ENCODE results near the gene KNSTRN.
A peak's percentile ranks its signal among the peaks of the same experiment; 100 is the strongest.

Gene KNSTRN

DNA sequence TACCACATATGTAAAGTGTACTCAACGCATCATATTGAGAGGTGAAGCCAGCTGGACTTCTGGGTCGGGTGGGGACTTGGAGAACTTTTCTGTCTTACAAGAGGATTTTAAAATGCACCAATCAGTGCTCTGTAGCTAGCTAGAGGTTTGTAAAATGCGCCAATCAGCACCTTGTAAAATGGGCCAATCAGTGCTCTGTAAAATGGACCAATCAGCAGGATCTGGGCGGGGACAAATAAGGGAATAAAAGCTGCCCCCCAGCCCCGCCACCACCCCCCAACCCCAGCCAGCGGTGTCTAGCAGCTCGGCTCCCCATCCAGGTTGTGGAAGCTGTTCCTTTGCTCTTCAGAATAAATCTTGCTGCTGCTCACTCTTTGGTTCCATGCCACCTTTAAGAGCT is 16.8 kb downstream of the KNSTRN start:
- no peak for DNase-seq (ENCODE audit: low spot score)

DNA sequence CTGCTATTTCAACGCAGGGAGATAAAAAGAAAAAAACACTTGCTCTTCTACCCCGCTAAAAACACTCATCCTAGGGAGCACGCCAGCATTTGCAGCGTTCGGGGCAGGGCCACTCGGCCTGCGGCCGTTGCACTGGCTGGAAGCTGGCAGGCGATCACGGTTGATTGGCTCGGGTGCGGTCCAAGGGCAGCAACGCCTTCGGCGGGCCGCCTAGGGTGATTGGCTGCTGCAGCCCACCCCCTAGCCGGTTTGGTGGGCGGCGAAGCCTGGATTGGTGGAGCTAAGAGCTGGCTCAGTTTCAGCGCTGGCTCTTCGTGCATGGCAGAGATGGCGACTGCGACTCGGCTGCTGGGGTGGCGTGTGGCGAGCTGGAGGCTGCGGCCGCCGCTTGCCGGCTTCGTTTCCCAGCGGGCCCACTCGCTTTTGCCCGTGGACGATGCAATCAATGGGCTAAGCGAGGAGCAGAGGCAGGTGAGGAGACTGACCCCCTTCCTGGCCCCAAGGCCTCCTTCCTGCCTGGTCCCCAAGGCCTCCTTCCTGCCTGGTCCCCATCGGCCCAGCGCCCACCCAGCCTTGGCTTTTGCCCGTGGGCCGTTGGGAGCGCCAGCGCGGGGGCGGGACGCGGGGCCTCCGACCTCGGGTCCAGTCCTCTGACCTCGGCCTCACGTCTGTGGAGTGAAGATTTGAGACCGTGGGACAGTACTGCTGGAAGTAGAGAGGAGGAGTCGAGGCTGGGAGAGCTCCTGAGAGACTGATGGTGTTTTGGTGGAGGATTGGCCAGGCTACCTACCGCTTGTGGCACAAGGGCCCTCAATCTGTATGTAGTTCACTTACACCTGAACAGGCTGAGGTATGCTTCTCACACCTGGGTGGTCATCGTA is 23.2 kb downstream of the KNSTRN start, which contains the start of gene IVD:
Gene IVD, plus strand, starts transcription at position 295 of the 881 bp plus-strand sequence. Its CDS starts 33 bp downstream, at position 328.
- peak; percentile 92 for DNase-seq (ENCODE audit: low spot score)

DNA sequence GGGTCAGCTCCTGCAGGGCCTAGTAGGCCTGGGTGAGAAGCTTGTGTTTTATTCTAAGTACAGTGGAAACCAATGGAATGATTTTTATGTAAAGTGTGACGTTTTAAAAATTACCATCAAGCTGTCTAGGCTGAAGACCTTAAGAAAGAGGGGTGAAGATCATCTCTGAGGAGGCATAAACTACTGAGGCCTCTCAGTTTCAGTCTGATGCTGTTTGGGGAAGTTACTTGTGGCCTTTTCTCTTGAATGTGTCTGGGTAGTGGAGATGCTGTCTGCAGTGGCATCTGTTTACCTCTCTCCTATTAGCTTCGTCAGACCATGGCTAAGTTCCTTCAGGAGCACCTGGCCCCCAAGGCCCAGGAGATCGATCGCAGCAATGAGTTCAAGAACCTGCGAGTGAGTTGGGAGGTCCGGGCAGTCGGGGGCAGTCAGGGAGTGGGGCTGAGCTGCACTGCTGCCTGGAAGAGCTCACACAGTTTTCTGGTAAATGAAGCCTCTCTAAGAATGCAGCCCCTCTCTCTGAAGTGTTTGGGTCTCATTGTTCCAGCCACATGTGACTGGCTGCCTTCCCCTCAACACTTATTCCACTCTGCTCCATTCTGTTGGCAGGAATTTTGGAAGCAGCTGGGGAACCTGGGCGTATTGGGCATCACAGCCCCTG is 24.9 kb downstream of the KNSTRN start:
- DNase-seq (ENCODE audit: low spot score): no peak

DNA sequence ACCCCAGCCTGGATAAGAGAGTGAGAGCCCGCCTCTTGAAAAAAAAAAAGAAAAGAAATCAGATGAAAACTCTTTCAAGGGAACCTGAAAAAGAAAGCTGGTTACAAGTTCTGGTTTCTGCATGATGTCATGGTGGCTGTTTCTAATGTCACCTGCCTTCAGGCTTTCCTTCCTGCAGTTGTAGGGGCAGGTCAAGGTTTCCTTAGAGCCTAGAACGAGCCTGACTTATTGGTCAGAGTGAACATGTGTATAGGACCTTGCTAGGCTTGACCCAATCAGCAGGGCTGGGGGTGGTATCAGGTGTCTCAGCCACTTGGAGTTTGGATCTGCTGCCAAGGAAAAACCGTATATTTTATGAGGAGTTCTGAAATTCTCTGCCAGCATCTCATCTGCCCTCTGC is 26.8 kb downstream of the KNSTRN start:
- no peak for DNase-seq (ENCODE audit: low spot score)

DNA sequence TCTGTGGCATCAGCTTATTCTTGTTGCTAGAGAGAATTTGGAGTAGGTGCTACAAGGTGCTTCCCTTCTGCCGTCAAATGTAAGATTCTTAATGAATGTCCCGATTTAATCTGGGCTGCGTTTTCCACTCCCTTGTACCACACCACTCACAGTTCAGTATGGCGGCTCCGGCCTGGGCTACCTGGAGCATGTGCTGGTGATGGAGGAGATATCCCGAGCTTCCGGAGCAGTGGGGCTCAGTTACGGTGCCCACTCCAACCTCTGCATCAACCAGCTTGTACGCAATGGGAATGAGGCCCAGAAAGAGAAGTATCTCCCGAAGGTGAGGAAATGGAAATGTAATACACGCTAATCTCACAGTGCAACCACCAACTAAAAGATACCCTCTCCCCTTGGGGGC is 28.0 kb downstream of the KNSTRN start:
- no peak for DNase-seq (ENCODE audit: low spot score)

DNA sequence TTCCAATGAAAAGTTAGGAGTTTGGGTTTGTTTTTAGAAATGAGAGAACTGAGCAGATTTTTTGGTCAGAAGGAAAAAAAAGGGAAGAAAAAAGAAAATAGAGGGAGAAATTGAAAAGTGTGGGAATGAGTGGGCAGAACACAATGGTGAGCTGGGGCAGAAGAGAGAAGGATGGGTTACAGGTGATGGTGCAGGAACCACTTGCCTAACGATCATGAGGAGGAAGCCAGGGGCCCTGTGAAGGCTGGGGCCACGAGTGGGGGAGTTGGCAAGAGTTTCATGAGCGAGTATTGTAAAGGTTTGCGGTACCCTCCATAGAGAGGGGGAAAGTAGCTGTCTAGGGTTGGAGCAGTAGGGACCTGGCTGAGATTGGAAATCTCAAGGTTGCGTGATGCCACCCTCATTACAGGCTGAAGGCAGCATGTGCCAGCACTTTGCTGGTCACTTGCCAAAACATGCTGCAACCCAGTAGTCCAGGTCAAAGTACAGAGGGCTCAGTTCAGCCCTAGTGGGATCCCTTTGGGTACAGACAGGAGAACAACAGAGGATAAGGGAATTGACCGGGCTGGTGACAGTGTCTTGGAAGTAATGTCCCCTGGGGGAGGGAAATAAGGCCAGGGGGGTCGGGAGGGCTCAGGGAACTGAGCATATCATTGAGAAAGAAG is 29.7 kb downstream of the KNSTRN start:
- DNase-seq (ENCODE audit: low spot score): no peak

DNA sequence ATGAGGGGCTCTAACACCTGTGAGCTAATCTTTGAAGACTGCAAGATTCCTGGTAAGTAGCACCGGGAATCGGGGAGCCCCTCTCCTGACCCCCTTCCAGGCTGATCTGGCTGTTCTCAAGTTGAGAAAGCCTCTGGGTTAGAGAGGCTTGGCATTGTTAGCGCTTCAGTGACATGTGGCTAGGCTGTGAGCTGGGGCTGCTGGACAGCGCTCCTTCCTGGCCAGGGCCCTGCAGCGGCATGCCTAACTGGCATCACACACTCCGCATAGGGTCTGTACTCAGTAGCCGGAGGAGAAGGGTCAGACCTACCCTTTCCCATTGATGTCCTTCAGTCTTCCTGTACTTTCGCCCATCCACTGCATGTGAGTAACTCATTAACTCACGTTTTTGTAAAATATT is 30.5 kb downstream of the KNSTRN start:
- no peak for DNase-seq (ENCODE audit: low spot score)

DNA sequence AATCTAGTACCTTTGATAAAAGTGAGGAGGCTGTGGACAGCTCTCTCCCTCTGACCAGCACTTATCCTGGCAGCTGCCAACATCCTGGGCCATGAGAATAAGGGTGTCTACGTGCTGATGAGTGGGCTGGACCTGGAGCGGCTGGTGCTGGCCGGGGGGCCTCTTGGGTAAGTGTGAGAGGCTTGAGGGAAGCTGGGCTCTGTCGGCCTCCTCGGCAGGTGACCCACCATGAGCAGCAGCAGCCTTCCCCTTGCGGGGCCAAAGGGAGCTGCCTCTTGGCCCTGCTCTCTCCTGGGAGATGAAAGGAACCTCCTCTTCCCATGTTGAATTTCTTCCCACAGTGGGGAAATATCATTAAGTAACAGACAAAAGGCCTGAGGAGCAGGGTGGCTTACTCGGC is 32.3 kb downstream of the KNSTRN start:
- DNase-seq (ENCODE audit: low spot score): no peak

DNA sequence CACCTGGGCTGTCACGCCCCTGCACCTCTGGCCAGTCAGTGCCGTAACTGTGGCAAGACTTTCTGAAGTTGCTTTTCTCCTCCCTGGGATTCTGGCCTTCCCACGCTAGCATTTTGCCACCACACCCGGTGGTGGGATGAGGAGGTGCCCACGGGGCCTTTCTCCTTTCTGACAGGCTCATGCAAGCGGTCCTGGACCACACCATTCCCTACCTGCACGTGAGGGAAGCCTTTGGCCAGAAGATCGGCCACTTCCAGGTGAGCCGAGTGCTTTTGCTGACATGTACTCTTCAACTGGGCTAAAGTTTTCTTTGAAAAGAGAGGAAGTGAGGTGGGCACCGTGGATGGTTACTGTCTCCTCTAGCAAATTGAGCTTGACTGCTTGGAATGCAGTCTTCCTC is 32.7 kb downstream of the KNSTRN start:
- DNase-seq (ENCODE audit: low spot score): no peak

DNA sequence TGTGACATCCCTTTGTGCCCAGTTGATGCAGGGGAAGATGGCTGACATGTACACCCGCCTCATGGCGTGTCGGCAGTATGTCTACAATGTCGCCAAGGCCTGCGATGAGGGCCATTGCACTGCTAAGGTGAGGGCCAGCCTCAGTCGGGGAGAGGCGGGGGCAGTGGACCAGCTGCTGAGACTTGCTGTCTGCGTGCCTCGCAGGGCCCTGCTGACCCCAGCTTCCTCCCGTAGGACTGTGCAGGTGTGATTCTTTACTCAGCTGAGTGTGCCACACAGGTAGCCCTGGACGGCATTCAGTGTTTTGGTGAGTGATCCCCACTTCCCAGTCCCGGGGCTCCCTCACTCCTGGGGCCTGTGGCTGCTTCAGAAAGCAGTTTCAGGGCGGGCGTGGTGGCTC is 33.5 kb downstream of the KNSTRN start:
- DNase-seq (ENCODE audit: low spot score): no peak

DNA sequence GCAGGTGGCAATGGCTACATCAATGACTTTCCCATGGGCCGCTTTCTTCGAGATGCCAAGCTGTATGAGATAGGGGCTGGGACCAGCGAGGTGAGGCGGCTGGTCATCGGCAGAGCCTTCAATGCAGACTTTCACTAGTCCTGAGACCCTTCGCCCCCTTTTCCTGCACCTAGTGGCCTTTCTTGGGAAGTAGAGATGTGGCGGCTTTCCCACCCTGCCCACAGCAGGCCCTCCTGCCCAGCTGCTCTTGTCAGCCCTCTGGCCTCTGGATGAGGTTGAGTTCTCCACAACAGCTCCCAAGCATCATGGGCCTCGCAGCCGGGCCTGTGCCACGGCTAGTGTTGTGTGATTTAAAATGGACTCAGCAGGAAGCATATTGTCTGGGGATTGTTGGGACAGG is 35.6 kb downstream of the KNSTRN start:
- no peak for DNase-seq (ENCODE audit: low spot score)

DNA sequence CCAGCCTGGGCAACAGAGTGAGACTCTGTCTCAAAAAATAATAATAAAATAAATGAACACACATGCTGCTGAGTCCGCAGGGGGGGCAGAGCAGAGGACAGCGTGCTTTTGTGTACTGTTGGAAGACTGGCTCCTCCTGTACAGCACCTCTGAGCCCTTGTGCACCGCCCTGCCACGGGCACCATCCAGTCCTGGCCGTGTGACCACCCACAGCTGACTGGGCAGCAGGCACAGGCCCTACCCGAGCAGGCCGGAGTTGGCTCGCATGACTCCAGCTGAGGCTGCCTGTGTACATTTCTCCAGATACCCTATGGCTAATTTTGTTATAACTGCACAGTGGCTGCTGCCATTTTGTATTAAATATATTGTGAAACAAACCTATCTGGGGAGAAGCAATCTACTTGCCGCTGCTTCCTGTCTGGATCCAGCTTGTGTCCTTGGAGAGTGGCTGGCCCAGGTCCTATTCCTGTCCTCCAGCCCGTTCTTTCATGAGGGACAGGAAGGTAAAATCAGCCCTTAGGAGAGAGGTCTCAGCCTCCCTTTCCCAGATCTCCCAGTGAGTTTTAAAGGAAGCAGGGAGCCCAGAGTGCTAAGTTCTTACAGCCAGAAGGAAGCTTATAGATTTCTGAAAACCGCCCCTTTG is 37.7 kb downstream of the KNSTRN start:
- no peak for DNase-seq (ENCODE audit: low spot score)

DNA sequence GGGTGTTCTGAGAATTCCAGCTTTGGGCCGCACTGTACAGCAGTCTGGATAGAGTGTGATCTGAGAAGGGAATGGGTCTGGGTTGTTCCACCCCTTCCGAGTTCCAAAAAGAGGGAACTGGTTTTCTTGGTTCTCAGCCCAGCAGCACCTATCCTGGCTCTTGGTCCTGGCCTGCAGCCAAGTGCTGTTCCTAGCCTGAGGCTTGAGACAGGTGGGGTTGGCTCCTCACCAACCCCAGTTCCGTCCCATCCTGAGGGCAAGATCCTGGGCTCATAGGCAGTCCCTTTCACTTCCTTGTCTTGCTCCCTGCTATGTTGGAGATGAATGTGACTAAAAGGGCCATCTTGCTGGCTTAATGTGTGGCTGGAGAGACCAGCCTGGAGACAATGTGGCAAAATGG is 38.3 kb downstream of the KNSTRN start:
- no peak for DNase-seq (ENCODE audit: low spot score)

DNA sequence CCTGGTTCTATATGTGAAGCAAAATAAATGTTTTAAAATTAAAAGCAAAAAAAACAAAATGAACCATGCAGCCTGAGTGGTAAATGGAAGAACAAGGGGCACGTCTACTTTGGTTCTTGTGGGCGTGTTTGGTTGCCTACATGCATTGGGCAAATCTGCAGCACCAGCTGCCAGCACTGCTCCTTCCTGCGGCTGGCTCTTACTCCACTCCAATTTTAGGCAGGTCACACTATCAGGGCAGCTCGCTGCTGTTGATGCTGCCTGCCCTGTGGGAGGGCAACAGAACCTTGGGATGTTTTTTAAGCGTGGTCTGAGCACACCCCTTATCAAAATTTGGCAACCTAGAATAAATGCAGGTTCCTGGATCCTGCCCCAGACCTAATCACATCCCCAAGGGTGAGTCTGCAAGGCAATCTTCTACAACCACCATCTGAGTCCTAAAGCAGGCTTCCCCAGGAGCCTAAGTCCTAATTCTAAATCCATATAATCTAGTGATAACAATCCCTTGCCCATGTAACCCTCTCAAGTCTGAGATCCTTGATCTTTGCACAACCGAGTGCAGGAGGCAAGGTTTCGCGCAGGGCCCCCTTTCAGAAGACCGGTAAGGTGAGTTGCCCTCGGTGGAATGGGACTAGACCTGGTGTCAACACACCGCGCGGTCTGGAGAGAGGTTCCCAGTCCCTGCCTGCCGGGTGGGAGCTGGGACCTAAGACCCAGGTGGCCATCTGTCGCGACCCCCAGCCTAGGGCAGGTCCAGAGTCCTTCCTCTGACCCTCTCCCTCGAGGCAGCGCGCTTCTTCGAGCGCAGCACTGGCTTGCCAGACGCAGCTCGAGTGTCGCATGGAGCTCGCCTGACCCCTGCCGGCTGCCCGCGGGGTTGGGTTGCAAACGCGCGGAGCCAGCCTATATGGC is 39.0 kb downstream of the KNSTRN start:
- peak; percentile 77 for DNase-seq (ENCODE audit: low spot score)

DNA sequence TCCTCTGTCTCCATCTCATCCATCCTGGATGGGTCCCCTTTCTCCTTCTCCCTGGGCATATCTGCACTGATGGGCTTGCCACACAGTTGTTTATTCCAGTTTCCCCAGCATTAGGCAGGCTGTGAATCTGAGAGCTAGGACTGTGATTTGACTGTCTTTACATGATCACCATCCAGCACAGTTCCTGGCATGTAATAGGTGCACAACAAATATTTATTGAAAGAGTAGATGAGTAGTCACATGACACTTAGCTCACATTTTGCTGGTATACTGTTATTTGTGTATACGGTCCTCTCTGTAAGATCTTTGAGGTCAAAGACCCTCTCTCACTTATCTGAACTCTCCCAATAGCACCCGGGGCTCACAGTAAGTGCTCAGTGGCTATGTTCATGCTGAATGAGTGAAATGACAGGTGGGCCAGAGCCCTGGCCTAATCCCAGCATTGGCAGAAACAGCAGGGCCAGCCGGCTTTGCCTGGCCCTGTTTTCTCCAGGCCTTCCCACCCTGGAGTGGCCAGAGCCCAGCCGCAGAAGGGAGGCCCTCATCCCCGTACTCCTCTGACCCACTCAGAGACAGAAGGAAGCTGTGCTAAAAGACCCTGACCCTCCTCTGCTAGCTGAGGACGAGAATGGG is 42.1 kb downstream of the KNSTRN start:
- DNase-seq (ENCODE audit: low spot score): no peak

DNA sequence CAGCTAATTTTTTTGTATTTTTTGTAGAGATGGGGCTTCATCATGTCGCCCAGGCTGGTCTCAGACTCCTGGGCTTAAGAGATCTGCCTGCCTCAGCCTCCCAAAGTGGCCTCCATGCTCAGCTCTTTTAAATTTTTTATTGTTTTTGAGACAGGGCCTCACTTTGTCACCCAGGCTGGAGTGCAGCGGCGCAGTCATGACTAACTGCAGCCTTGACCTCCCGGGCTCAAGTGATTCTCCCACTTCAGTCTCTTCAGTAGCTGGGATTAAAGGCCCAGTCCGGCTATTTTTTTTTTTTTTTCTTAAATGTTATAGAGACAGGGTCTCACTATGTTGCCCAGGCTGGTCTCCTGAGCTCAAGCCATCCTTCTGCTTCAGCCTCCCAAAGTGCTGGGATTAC is 43.2 kb downstream of the KNSTRN start:
- DNase-seq (ENCODE audit: low spot score): no peak

DNA sequence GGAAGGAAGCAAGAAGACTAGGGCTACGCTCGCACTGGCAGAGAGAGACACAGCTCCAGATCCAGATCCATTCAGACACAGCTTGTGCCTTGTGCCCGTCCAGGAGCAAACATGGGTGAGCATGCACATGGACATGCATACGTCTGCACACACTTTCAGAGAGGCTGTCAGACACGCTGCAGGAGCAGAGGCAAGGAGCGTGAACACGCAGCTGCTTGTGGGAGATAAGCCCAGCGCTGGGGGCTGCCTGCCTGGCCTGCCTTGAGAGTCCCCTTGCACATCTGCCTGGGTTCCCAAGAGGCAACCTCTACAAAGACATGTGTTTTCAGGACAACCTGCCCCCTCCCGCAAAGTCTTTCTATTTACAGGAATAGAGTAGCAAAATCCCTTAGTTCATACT is 44.7 kb downstream of the KNSTRN start:
- DNase-seq (ENCODE audit: low spot score): no peak

DNA sequence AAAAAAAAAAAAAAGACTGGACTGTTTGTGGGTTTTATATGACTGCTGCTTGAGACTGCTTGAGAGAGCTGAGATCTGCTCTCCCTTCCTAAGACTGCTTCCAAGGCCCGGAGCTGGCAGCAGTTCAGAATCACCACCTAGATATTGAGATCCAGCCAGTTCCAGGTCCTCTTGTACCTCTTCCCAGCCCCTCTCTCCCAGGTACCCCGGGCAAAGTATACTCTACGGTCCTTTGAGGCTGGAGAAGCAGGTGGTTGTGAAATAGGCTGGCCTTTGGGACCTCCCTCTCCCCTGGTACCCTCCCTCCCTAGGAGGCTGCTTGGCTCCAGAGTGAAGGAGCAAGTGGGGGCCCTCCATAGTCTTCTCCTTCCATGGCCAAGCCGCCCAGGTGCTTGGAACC is 45.7 kb downstream of the KNSTRN start:
- DNase-seq (ENCODE audit: low spot score): no peak

DNA sequence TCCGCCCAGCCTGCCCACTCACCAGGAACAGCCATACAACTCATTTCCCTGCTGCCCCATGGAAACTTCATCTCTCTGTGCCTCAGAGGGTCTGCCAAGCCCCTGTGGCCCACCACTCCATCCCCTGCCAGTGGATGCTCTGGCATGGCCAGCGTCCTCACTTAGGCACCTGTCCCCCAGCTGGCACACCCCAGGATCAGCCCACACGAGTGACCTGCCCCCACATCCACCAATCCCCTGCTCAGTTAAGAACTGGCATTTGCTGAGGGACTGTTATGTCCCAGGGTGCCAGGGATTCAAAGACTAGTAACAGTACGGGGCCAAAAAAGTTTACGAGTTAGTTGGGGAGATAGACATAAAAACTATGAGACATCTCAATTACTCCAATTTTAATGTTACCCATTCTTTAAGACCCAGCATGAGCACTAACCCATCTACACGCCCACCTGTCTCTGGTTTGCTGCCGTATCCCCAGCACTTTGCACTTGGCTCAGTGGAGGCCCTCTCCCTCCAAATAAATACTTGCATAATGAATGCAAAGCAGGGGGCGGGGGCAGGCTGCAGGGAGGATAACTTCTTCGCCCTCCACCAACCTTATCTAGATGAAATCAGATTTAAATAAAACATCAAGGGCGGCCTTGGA is 46.7 kb downstream of the KNSTRN start:
- no peak for DNase-seq (ENCODE audit: low spot score)

DNA sequence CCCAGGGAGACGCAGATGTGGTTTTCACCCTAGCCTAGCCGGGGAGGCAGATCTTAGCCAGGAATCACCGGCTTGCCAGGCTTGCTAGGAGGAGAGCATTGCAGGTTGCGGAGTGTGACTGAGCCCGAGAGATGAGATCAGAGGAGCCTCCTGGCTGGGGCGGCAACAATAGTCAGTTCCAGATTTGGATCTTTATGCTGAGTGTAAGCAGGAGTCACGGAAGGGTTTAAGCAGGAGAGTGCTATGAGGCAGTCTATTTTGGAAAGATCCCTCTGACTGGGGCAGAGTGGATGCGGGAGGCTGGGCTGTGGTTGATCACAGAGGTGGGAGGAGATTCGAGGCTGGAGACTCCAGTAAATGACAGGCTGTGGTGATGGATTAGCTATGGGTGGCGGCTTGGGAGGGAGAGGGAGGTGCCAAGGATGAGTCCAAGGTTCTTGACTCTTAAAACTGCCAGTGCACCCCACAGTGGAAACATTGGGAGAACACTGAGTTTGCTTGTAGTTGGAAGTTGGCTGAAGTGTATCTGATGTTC is 47.8 kb downstream of the KNSTRN start:
- DNase-seq (ENCODE audit: low spot score): no peak
